Upper lobe of left lung (tissue), 6 donors: Measurements from ENCODE around the gene VAMP2. TPM values are rescaled to one million over a fixed set of nuclear protein-coding genes. Genes with fewer than 3 reads are reported as not detected.
A peak's percentile ranks its signal among the peaks of the same experiment; 100 is the strongest.

Experiments
- ATAC-seq, 2 donors: fragments of 200-7000 bp; cut with Tn5 transposase; one replicate each; pipeline ENCODE4 v1.9.1; 2022; ENCODE audit warnings: mild to moderate bottlenecking in 2 of 2, moderate library complexity in 2 of 2; ENCODE audit not compliant: low FRiP score in 2 of 2
- DNase-seq, 2 donors: peaks; one replicate each; pipeline ENCODE4 v3.0.0-alpha.2; 2019 to 2020
- H3K27ac ChIP-seq, 4 donors: fragments of 200-600 bp; sonication (generic); one replicate each; pipeline ENCODE4 v1.5.1; 2016 to 2019
- H3K27me3 ChIP-seq, 4 donors: fragments of 200-600 bp; sonication (generic); one replicate each; pipeline ENCODE4 v1.5.1; 2017 to 2019
- H3K36me3 ChIP-seq, 4 donors: fragments of 200-600 bp; sonication (generic); one replicate each; pipeline ENCODE4 v1.5.1; 2016 to 2019
- H3K4me1 ChIP-seq, 4 donors: fragments of 200-600 bp; sonication (generic); one replicate each; pipeline ENCODE4 v1.5.1; 2018 to 2019
- H3K4me3 ChIP-seq, 4 donors: fragments of 200-600 bp; sonication (generic); one replicate each; pipeline ENCODE4 v1.5.1; 2017 to 2019; ENCODE audit warnings: mild to moderate bottlenecking in 2 of 4, moderate library complexity in 1 of 4
- H3K9me3 ChIP-seq, 4 donors: fragments of 200-600 bp; sonication (generic); one replicate each; pipeline ENCODE4 v1.5.1; 2018 to 2019
- CTCF ChIP-seq, 6 experiments: fragments of 450-650 bp in 4 of 6; fragments of 200-600 bp in 2 of 6; sonication (generic) in 2 of 6; IDR thresholded peaks; one replicate each; pipeline ENCODE4 v1.5.1; 2016 to 2019; ENCODE audit warnings: antibody characterized with exemption in 6 of 6
- EP300 ChIP-seq, 4 donors: sonication (generic); formaldehyde crosslinking; IDR thresholded peaks; one replicate each; pipeline ENCODE4 v1.5.1; 2017; ENCODE audit warnings: antibody characterized with exemption in 4 of 4, control low read depth in 2 of 4
- POLR2A ChIP-seq, 4 donors: fragments of 450-650 bp; IDR thresholded peaks; one replicate each; pipeline ENCODE4 v1.5.1; 2016 to 2017; ENCODE audit warnings: antibody characterized with exemption in 4 of 4, mild to moderate bottlenecking in 2 of 4
- POLR2AphosphoS5 ChIP-seq, 2 donors: sonication (generic); formaldehyde crosslinking; IDR thresholded peaks; one replicate each; pipeline ENCODE4 v1.5.1; 2017; ENCODE audit warnings: antibody characterized with exemption in 2 of 2
- WGBS, 2 donors: methylation state at CpG; one replicate each; pipeline ENCODE4 v1.1.5; 2017 to 2018; 5-methylcytosine and 5-hydroxymethylcytosine counted together
- total RNA-seq, 6 donors: library from RNA; depleted of rRNA in 4 of 6; stranded (reverse); fragments of >200 nt in 4 of 6; gene quantifications; one replicate each; pipeline versions ENCODE4 v1.1.0 to v1.2.1, GENCODE V29; 2016 to 2021
- donor health status: DM: no; HTN: no; CAD: no; lungs with moderate emphysema.
- donor health status: DM: no; HTN: yes; CAD: no; lungs with severe emphysema.

VAMP2 gene
- total RNA-seq, 6 donors from 2014 or later = 27.2 to 75.8 (median 49.8) TPM

GRCh38 chr17:8123695-8124349 is 38.9 kb downstream of the VAMP2 start, which contains the start of gene HES7:
Gene HES7 (minus strand): TSS chr17:8124106. CDS start chr17:8124084, 22 bp downstream.
- Histone ChIP-seq H3K4me1 (peaks cover 63 to 82% (median 67%) of the 10 kb centered on the region in 4 donors), H3K4me3 (peak within 1 kb of the TSS in 3 of 4 donors; percentile 43 to 66 (median 58)), H3K36me3 (no peaks in the 10 kb centered on the region), H3K27me3 (peaks cover 0 to 53% (median 23%) of the 10 kb centered on the region in 4 donors), H3K27ac (peak within 1 kb of the TSS in 1 of 4 donors; percentile 46), H3K9me3 (no peaks in the 10 kb centered on the region)
- DNase-seq = no peak
- no peak for TF ChIP-seq POLR2A (IDR thresholded peaks at IDR 0.05)
- TF ChIP-seq CTCF (IDR thresholded peaks at IDR 0.05) = no peak
- TF ChIP-seq POLR2AphosphoS5 (IDR thresholded peaks at IDR 0.05) = no peak
- no peak for TF ChIP-seq EP300 (IDR thresholded peaks at IDR 0.05)
- no peak for ATAC-seq
- 1 to 4% methylated on average over 28 to 29 of the region's 29 CpGs for whole genome bisulfite sequencing, 2 donors

GRCh38 chr17:8122924-8123694 is 39.6 kb downstream of the VAMP2 start:
- no peaks in the 10 kb centered on the region for H3K9me3 ChIP-seq
- peaks cover 0 to 53% (median 23%) of the 10 kb centered on the region in 4 donors for H3K27me3 ChIP-seq
- no peak for ATAC-seq
- H3K4me1 ChIP-seq = peaks cover 70 to 88% (median 72%) of the 10 kb centered on the region in 4 donors
- H3K4me3 ChIP-seq = peak overlapping the region in 3 of 4 donors; percentile 43 to 66 (median 58)
- H3K36me3 ChIP-seq = no peaks in the 10 kb centered on the region
- DNase-seq = peak in 1 of 2 donors; percentile 87
- peak overlapping the region in 1 of 4 donors; percentile 46 for H3K27ac ChIP-seq
- WGBS, 2 donors = 2% methylated on average over 33 to 51 of the region's 55 CpGs
- TF ChIP-seq POLR2AphosphoS5 (IDR thresholded peaks at IDR 0.05) (no peak), CTCF (IDR thresholded peaks at IDR 0.05) (no peak), POLR2A (IDR thresholded peaks at IDR 0.05) (no peak), EP300 (IDR thresholded peaks at IDR 0.05) (no peak)

GRCh38 chr17:8122422-8122923 is 40.3 kb downstream of the VAMP2 start:
- ATAC-seq (no peak), DNase-seq (no peak)
- TF ChIP-seq POLR2A (IDR thresholded peaks at IDR 0.05) (no peak), CTCF (IDR thresholded peaks at IDR 0.05) (no peak), POLR2AphosphoS5 (IDR thresholded peaks at IDR 0.05) (no peak), EP300 (IDR thresholded peaks at IDR 0.05) (no peak)
- Histone ChIP-seq H3K4me3 (peak overlapping the region in 3 of 4 donors; percentile 43 to 66 (median 58)), H3K27ac (peak overlapping the region in 2 of 4 donors; percentile 24 to 46), H3K27me3 (peaks cover 0 to 52% (median 23%) of the 10 kb centered on the region in 4 donors), H3K9me3 (no peaks in the 10 kb centered on the region), H3K4me1 (peaks cover 76 to 91% (median 78%) of the 10 kb centered on the region in 4 donors), H3K36me3 (no peaks in the 10 kb centered on the region)
- whole genome bisulfite sequencing, 2 donors = 1 to 2% methylated on average over 26 of the region's 29 CpGs

GRCh38 chr17:8121681-8122421 is 40.9 kb downstream of the VAMP2 start:
- peaks cover 0 to 54% (median 25%) of the 10 kb centered on the region in 4 donors for H3K27me3 ChIP-seq
- 1 to 3% methylated on average over 7 to 58 of the region's 76 CpGs for WGBS, 2 donors
- peak overlapping the region; percentile 32 to 66 (median 50) for H3K4me3 ChIP-seq
- H3K9me3 ChIP-seq = no peaks in the 10 kb centered on the region
- no peaks in the 10 kb centered on the region for H3K36me3 ChIP-seq
- peak in 1 of 2 donors; percentile 91 for DNase-seq
- ATAC-seq = peak in 1 of 2 donors; percentile 0
- H3K4me1 ChIP-seq = peaks cover 77 to 91% (median 78%) of the 10 kb centered on the region in 4 donors
- peak overlapping the region in 2 of 4 donors; percentile 24 to 46 for H3K27ac ChIP-seq
- TF ChIP-seq CTCF (IDR thresholded peaks at IDR 0.05) (peak in 5 of 6 experiments; percentile 32 to 62 (median 47)), POLR2A (IDR thresholded peaks at IDR 0.05) (no peak)
